NCI-H2107 (cell line): Measurements from ENCODE around the gene ATP6V1F.

Experiments used
- DNase-seq: peaks from one replicate; lab custom pipeline; 2025; lab: John Stamatoyannopoulos, UW

Gene ATP6V1F, protein sequence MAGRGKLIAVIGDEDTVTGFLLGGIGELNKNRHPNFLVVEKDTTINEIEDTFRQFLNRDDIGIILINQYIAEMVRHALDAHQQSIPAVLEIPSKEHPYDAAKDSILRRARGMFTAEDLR

DNA sequence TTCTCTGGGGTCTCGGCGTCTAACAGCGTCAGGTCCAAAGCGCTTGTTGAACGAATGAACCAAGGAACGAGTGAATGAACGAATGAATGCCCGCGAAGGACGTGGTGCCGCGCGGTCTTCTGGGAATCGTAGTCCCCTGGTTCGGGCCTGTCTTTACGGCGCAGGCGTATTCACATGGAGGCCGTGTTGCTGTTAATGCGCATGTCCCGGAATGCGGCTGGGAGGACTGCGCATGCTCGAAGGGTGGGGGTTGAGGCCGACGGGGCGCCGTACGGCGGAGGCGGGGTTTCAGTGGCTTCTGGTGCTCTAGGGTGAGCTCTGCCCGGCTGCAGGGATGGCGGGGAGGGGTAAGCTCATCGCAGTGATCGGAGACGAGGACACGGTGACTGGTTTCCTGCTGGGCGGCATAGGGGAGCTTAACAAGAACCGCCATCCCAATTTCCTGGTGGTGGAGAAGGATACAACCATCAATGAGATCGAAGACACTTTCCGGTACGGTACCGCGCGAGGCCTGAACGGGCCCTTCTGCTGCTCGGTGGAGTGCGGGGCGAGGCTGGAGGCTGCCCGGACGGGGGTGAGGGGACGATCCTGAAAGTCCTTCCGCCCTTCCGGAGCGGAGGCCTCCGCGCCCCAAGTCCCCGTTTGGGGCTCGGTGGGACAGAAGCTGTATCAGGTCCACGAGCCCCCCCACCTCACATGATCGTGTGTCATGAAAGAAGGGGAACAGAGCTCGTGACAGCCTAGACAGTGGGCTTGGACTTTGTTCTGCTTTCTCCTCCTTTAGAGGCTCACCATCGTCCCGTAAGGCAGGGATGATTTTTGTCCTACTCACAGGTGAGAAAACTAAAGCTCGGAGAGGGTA lies at the start of gene ATP6V1F:
Gene ATP6V1F, plus strand, starts transcription at position 286 of the 862 bp plus-strand sequence. Its CDS starts 49 bp downstream, at position 335.
- peak; percentile 90 for DNase-seq

DNA sequence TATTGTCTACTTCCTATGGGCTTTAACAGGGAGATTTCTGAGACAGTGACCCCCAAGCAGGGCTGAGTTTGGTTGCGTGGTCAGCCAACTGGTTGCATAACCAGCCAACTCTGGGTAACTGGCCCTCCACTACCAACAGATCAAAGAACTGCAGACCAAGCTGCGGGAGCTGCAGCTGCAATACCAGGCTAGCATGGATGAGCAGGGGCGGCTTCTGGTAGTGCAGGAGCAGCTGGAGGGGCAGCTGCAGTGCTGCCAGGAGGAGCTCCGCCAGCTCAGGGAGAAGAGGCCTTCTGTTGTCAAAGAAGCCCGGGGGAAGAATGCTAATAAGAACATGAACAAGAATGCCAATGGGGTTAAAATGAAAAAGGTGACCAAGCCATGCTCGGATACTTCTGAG lies 48.2 kb upstream of the ATP6V1F start:
- DNase-seq, result no peak

DNA sequence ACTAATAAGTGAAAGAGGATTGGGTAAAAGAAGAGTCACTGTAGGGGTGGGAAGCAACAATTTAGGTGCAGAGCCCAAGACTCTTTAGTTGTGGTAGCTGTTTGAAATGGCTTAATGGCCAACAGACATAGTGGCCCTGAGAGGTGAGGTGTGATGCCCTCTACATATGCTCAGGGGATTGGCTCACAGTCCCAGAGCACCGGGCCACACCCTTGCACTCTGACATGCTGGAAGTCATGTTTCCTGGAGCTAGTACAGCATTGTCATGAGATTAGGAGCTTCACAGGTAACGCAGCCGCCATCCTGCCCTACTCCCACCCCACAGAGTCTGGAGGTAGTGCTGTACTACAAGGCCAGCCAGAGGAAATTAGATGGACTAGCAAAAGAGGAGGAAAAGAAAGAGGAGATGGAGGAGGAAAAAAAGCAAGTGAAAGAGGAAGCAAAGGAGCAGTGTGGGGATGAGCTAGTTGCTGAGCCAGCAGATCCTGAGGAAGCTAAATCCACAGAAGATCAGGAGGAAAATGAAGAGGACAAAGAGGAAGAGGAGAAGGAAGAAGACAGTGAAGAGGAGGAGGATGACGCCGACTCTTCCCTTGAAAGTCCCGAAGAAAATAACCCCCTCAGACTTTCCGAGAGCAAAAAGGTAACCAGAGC lies 47.2 kb upstream of the ATP6V1F start:
- no peak for DNase-seq

DNA sequence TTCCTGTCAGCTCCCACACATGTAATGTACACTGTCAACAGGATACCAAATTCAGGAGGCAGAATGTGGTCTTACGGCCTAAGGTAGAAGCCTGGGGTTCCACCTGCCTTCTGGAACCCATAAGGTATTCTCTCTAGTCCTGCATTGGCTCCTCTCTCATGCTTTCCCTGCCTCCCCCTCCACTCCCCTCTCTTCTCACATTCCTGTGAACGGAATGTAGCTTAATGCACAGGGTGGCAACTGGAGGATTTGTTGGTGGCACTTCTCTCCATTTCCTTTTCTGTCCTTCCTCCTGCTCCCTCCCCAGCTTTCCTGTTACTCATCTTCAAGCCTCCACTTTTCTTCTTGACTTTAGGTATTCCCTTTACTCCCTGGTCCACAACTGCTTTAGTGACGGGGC lies 44.0 kb upstream of the ATP6V1F start:
- DNase-seq, result no peak

DNA sequence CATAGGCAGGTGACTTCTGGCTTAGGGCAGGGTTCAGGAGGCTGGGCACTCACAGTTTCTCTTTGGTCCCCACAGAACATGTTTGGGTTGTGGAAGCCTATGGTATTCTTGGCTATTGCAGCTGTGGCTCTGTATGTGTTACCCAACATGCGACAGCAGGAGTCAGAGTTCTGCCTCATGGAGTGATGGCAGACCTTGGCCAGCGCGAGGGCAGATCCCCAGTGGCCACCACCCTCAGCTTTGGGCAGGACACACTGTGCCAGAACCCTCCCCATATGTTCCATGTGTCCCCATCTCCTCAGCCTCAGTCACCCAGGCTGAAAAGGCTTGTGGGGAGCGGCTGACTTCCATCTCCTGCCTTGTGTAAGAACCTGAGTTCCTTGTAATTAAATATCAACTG lies 40.9 kb upstream of the ATP6V1F start:
- no peak for DNase-seq

DNA sequence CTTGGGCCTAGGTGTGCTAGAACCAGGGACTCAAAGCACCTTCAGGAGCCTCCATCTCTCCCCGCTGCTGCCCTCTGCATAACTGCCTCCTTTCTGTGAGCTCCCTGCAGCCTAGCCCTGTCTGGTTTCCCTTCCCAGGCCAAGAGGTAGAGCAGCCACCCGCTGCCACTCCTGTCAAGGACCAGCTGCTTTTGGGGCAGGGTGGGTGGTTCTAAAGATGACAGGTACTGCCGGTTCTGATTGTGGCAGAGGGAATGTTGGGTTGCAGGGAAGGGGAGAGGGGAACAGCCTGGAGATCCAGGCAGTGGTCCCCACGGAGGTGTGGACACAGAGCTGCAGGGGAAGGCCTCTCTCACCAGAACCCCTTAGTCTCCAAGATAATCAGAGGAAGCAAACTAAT lies 36.1 kb upstream of the ATP6V1F start:
- no peak for DNase-seq

DNA sequence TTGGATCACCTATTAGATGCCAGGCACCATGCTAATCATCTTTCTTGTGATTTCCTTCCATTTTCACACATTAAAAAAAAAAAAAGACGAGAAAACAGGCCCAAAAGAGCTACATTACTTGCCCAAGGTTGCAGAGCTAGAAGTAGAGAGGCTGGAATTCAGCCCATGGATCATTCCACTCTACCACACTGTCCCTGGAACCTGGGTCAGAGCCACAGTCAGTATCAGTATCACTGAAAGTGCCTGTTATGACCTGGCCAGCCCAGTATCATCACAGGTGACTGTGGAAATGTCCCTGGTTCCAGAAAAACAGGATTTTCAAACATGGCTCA lies 35.8 kb upstream of the ATP6V1F start:
- DNase-seq, result no peak

DNA sequence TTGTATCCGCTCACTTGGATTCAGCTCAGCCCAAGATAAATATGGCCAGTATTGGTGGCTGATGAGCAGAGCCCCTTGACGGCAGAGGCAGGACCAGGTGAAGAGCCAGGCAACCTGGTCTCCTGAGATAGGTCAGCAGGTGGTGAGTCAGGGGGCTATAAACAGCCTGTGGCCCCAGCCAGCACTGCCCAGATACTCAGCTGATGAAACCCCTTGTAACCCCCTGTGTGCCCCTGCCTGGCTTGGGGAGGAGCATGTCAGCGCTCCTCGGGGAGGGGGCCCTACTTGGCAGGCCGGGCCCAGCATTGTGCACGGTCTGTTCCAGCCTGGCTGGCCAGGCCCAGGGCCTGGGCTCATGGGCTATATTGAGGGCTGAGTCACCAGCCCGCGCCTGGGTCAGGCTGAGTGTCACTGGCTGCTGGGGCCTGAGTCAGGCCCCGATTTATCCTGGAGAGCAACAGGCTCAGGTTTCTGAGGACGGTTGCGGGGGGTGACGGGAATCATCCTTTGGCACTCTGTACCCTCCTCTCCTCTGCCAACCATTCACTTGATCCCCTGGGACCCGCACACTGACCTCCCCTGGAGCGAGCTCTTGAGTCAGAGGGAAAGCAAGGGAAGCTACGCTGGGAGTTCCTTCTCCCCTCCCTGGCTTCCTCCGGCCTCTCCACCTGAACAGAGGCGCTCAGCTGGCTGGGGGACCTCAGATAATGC lies 35.3 kb upstream of the ATP6V1F start:
- DNase-seq, result no peak

DNA sequence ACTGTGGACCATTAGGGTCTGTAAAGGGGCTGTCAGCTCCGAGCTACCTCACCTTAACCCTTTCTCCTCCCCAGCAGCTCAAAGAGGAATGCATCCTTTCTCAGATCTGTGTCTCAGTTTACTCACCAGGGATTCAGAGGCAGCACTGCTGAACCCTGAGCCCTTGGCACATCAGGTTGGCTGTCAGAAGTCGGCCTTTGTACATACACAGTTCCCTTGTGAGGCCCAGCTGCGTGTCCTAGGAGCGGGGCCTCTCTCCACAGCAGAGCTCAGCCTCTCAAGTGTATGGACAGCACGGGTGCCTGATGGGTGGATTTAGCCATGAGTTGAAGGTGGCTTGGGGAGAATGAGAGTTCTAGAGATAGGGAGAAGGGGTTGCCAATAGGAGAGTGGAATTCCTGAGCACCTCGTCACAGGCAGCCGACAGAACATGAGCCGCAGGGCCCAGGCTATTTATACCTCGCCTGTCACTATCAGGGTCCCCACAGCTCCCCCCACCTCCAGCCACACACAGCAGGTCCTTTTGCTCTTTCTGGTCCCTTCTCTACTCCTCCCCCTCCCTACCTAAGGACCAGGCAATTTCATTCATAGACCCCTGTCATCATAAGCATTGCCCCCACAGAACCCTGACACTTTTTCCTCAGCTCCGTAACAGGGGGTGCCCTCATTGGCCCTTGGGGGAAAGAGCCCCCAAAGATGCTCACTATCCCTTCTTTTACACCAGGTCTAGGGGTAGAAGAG lies 34.5 kb upstream of the ATP6V1F start:
- no peak for DNase-seq

DNA sequence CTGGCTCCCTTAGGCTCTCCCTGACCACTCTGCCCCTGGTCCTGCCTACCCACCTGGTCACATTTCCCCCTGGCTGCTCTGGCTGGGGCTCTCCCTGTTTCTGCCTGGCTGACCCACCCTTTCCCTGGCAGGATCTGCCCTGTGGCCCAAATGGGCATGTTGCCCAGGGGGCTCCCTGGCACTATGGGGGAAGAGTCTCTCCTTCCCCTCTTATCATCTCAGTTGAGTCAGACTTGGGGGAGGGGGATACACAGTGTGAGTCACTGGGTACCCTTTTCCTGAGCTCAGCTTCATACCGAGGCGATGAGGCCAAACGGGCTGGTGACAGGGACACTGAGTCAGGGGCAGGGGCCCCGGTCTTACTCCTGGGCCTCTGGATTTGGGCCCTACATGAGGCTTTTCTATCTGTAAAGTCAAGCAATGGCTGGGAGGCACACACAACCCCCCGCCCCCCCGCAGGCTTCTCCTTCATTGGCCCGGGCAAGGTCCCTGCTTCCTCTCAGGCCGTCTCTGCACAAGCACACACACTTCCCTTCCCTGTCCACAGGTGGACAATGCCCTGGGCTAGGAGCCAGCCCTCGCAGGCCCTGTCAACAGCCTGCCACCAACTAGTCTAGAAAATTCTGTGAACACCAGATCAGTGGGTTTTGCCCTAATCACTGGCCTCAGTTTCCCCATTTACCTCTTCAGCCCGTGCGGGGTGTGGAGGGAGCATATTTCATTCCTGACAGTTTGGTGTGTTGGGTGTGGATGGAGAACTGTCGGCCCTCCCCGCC lies 33.1 kb upstream of the ATP6V1F start:
- no peak for DNase-seq

DNA sequence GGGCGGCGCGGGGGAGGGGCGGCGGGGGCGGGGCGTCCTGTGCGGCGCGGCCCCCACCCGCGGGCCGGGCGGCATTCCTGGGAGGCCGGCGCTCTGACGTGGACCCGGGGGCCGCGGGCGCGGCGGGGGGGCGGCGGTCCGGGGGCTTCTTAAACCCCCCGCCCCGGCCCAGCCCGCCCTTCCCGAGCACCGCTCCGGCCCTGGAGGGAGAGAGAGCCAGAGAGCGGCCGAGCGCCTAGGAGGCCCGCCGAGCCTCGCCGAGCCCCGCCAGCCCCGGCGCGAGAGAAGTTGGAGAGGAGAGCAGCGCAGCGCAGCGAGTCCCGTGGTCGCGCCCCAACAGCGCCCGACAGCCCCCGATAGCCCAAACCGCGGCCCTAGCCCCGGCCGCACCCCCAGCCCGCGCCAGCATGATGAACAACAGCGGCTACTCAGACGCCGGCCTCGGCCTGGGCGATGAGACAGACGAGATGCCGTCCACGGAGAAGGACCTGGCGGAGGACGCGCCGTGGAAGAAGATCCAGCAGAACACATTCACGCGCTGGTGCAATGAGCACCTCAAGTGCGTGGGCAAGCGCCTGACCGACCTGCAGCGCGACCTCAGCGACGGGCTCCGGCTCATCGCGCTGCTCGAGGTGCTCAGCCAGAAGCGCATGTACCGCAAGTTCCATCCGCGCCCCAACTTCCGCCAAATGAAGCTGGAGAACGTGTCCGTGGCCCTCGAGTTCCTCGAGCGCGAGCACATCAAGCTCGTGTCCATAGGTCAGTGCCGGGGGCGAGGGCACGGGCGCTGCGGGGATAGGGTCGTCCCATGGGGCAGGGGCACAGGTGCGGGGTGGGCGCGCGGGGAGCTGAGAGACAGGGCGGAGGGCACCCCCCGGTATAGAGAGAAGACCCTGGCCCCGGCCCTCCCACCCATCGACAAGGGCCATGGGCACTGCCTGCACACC lies 32.2 kb upstream of the ATP6V1F start, which contains the start of gene FLNC:
Gene FLNC, plus strand, starts transcription at position 176 of the 947 bp plus-strand sequence. Its CDS starts 232 bp downstream, at position 408.
- DNase-seq, result no peak

DNA sequence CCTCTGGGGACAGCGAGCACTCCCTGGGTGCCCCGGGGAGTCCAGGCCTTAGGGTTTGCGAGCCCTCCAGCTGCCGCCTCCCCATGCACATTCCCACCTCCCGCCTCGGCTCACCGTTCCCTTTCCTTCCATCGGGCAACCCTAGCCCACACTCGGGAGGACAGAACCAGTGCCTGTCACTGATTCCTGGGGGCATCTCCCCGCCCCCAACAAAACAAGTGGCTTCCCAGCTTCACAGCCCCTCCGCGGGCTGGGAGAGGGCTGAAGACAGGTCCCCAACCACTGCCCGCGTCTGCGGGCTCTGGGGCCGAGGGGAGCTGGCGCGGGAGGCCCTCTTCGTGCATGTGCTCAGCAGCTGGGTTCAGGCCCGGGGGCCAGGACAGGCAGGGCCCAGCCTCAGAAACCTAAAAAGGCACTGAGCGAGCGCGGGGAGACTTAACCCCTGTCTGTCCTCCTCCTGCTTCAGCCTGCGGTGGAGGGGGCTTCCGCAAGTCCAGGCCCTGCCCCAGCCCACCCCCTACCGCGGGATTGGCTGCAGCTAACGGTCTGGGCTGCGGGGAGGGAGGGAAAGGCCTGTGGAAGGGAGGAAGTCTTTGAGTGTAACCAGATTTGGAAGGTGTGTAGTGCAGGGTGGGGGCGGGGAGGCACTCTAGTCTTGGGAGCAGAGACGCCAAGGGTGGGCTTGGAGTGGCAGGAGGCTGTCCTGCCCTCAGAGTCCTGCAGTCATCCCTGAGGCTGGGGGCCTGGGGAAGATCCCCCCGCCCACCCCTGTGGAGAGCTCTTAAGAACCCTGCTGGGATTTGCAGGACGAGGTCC lies 31.3 kb upstream of the ATP6V1F start:
- DNase-seq, result no peak

DNA sequence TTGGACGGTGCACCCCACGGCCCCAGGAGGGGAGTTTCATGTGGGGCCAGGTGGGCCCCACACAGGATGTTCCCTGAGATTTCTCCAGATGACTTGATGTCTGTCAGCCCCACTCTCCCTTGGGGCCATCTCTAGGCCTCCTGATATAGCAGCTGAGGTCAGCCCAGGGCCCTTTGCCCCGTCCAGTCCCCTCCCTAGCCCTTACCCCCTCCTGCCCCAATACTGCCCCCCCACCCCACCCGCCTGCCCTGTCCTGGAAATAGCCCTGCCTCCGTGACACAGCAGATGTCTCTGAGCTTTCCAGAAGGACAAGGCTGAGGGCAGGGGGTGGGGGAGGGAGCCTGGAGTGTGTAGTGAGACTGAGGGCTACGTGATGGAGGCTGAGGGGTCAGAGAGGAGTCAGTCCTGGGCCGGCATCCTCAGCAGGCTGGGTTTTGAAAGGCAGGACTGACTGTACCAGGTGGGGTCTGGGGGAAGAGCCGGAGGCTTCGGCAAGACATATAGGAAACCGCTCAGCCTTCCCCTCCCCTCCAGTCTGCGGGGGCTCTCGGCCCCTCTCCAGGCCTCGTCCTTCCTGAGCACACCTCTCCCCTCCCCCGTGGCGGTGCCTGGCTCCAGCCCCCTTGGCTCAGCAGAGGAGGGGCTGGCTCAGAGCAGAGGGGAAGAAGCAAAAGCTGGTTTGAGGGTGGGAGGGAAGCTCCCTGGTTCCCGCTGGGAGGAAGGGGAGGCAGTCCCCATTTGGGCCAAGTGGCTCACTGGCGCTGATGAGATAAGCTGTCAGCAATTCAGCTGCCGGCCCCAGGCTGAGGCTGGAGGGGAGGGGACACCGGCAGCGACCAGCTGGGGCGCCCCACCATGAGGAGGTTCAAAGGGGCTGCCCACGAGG lies 30.4 kb upstream of the ATP6V1F start:
- DNase-seq, result no peak

DNA sequence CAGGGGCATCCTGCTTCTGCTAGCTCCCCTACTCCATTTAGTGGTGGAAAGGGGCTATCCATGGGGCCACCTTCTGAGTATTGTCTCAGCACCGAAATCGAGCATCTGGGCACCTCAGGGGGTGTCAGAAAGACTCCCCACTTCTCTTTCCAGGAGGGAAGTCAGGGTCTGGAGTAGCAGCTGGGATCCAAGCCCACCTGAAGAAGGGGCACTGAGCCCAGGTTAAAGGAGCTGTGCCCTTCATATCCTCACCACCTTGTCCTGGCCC lies 29.8 kb upstream of the ATP6V1F start:
- DNase-seq, result no peak

DNA sequence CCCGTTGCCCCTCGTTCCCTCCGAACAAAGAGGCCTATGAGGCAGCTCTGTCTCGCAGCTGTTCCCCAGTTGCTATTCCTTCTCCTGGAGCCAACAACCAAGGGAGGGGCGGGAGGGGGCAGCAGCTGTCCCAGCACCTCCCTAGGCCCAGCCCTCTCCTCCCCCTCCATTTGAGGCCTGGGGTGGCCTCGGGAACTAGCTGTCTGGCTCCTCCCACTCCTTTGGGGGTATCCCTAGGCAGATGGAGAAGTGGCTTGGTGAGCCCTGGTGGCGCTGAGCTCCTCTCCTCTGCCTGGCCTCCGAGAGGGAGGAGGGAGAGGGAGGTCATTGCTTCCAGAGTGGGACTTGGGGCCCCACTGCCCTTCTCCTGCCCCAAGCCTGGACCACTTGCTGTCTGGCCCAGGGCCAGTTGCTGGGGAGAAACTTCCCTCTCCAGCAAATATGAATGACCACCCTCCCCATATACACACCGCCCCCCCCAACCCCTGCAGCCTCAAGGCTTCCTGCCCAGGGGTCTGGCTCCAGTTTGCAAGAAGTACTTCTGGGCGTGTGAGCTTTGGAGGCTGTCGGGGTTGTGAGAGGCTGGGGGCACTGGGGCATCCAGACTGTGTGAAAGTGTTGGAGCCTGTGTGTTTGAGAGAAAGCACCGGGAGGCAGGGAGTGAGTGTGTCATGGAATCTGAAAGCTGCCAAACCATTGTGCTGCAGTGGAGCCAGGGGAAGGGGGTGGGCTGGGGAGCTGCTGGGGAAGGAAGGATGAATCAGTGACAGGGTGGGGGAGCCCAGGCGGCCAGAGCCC lies 29.3 kb upstream of the ATP6V1F start:
- DNase-seq, result no peak

DNA sequence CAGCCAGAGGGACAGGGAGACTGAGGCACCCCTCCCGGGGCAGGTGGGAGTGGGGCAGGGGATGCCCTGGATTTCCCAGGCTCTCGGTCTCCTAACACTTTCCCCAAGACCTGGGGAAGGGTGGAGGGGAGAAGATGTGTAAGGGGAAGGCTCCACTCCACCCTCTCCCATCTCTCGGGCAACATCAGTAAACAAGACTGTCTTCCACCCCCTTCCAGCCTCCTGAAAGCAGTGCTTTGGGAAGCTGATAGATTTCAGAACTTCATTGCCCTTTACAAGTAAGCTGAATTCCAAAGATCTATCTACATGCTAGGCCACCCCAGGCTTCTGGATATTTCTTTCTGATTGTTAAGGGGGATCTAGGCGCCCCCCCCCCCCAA lies 28.7 kb upstream of the ATP6V1F start:
- DNase-seq, result no peak

DNA sequence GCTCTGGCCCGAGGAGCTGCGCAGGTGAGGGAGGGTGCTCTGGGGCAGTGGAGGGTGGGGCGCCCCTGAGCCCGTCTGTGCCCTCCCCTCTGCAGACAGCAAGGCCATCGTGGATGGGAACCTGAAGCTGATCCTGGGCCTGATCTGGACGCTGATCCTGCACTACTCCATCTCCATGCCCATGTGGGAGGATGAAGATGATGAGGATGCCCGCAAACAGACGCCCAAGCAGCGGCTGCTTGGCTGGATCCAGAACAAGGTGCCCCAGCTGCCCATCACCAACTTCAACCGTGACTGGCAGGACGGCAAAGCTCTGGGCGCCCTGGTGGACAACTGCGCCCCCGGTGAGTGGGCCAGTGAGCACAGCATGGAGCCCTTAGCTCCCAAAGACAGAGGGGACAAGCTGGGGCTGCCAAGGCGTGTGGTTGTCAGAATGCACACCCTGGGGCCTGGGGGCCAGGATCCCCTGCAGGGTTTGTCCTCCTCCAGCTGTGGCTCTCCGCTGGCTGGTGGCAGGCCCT lies 27.4 kb upstream of the ATP6V1F start:
- no peak for DNase-seq
